HCT116 (cell line): ENCODE data around the gene OASL. TPM values are rescaled to one million over a fixed set of nuclear protein-coding genes. Genes with fewer than 3 reads are reported as not detected.

ENCODE experiments used
- ATAC-seq: fragments of 200-7000 bp; cut with Tn5 transposase; 2 replicates; pipeline ENCODE4 v1.9.1; 2020; ENCODE audit warnings: mild to moderate bottlenecking, moderate library complexity
- BruUV-seq: library from RNA; stranded (reverse); fragments of 400-500 nt; replicated peaks from 2 replicates; lab custom pipeline; 2021; lab: Mats Ljungman, UMichigan
- CTCF ChIA-PET: fragments of 300-600 bp; sonication (Branson Sonifier 250); formaldehyde crosslinking; loops from one replicate; lab custom pipeline; 2021; ENCODE audit warnings: antibody characterized with exemption; lab: Charles Lee
- POLR2A ChIA-PET: fragments of 300-600, 350-600 bp; sonication (Branson Sonifier 250); formaldehyde crosslinking; loops from one replicate; lab custom pipeline; 2021; ENCODE audit warnings: antibody characterized with exemption; lab: Charles Lee
- RAD21 ChIA-PET, 2 experiments: fragments of 300-600 bp; sonication (Branson Sonifier 250); formaldehyde crosslinking; loops; one replicate each; lab custom pipeline; 2023; ENCODE audit warnings: low total read pairs in 2 of 2; ENCODE audit not compliant: uncharacterized antibody in 2 of 2, unreplicated experiment in 2 of 2, low non-redundant PET in 1 of 2; lab: Charles Lee
- DNase-seq: peaks from one replicate; pipeline ENCODE4 v3.0.0-alpha.2; 2010; ENCODE audit warnings: low read depth, low spot score
- H2AFZ ChIP-seq: fragments of 200-600 bp; shearing (Covaris generic), sonication (generic); 2 replicates; pipeline ENCODE4 v1.6.1; 2017; ENCODE audit warnings: low read depth, mixed run types, mixed read lengths, antibody characterized with exemption, low read length; ENCODE audit not compliant: poor library complexity, severe bottlenecking
- H3K27ac ChIP-seq: 2 replicates; pipeline ENCODE4 v1.5.1; 2012; ENCODE audit warnings: low read depth, low read length
- H3K27me3 ChIP-seq: fragments of 200-600 bp; sonication (generic); 2 replicates; pipeline ENCODE4 v1.6.1; 2016; ENCODE audit warnings: mixed run types, low read length, mixed read lengths; ENCODE audit not compliant: insufficient read depth
- H3K36me3 ChIP-seq, 2 experiments: fragments of 200-500 bp in 1 of 2; fragments of 200-600 bp in 1 of 2; sonication (Bioruptor generic) in 1 of 2; sonication (generic) in 1 of 2; 2 replicates each; pipeline versions ENCODE4 v1.5.1 to v1.6.1; 2014 to 2016; ENCODE audit warnings: low read length in 2 of 2, inconsistent platforms in 1 of 2, mixed read lengths in 1 of 2, mixed run types in 1 of 2; ENCODE audit not compliant: insufficient read depth in 2 of 2, control insufficient read depth in 1 of 2
- H3K4me1 ChIP-seq, 2 experiments: fragments of 200-600 bp in 1 of 2; sonication (generic) in 1 of 2; 2 replicates each; pipeline versions ENCODE4 v1.5.1 to v1.6.1; 2012 to 2017; ENCODE audit warnings: low read length in 2 of 2, inconsistent platforms in 1 of 2, mild to moderate bottlenecking in 1 of 2, mixed read lengths in 1 of 2, mixed run types in 1 of 2, moderate library complexity in 1 of 2; ENCODE audit not compliant: insufficient read depth in 2 of 2, control insufficient read depth in 1 of 2
- H3K4me2 ChIP-seq: fragments of 200-600 bp; sonication (generic); 2 replicates; pipeline ENCODE4 v1.6.1; 2017; ENCODE audit warnings: mixed run types, low read length, mixed read lengths
- H3K4me3 ChIP-seq, 2 experiments: fragments of 200-600 bp in 1 of 2; sonication (generic) in 1 of 2; replicated peaks in 1 of 2; 2 replicates each; pipeline ENCODE4 v1.5.1; 2011 to 2016; ENCODE audit warnings: low read length in 2 of 2, control low read depth in 1 of 2, low read depth in 1 of 2, mild to moderate bottlenecking in 1 of 2, mixed read lengths in 1 of 2, mixed run types in 1 of 2
- H3K79me2 ChIP-seq: fragments of 200-600 bp; sonication (generic); 2 replicates; pipeline ENCODE4 v1.6.1; 2017; ENCODE audit warnings: mild to moderate bottlenecking, mixed run types, low read length, moderate library complexity, mixed read lengths; ENCODE audit not compliant: insufficient read depth
- H3K9ac ChIP-seq: fragments of 200-600 bp; sonication (generic); 2 replicates; pipeline ENCODE4 v1.6.1; 2016; ENCODE audit warnings: low read length, mixed read lengths
- H3K9me2 ChIP-seq: fragments of 200-600 bp; sonication (generic), shearing (Covaris generic); 2 replicates; pipeline ENCODE4 v1.6.1; 2017; ENCODE audit warnings: mixed run types, mild to moderate bottlenecking, moderate library complexity; ENCODE audit not compliant: insufficient read depth
- H3K9me3 ChIP-seq, 2 experiments: fragments of 200-500 bp in 1 of 2; fragments of 200-600 bp in 1 of 2; sonication (Bioruptor generic) in 1 of 2; sonication (generic) in 1 of 2; 2 replicates each; pipeline ENCODE4 v1.6.1; 2014 to 2017; ENCODE audit warnings: low read length in 2 of 2, mixed read lengths in 2 of 2, inconsistent platforms in 1 of 2, low read depth in 1 of 2, mild to moderate bottlenecking in 1 of 2, mixed run types in 1 of 2, moderate library complexity in 1 of 2; ENCODE audit not compliant: control insufficient read depth in 1 of 2, insufficient read depth in 1 of 2
- H4K20me1 ChIP-seq: fragments of 200-600 bp; sonication (generic), shearing (Covaris generic); 2 replicates; pipeline ENCODE4 v1.6.1; 2017; ENCODE audit warnings: mixed run types, mild to moderate bottlenecking, moderate library complexity; ENCODE audit not compliant: insufficient read depth
- CBX3 ChIP-seq: IDR thresholded peaks from 2 replicates; pipeline ENCODE4 v1.6.1; 2012; ENCODE audit warnings: low read depth
- CEBPB ChIP-seq: IDR thresholded peaks from 2 replicates; pipeline ENCODE4 v1.6.1; 2012; ENCODE audit warnings: low read depth
- EZH2 ChIP-seq: fragments of 200-600 bp; sonication (generic); IDR thresholded peaks from 2 replicates; pipeline ENCODE4 v1.6.1; 2017; ENCODE audit warnings: antibody characterized with exemption, mixed run types
- JUND ChIP-seq: IDR thresholded peaks from 2 replicates; pipeline ENCODE4 v1.6.1; 2012
- POLR2AphosphoS5 ChIP-seq: IDR thresholded peaks from 2 replicates; pipeline ENCODE4 v1.6.1; 2011; ENCODE audit warnings: mild to moderate bottlenecking, low read depth, low read length, moderate library complexity
- REST ChIP-seq: IDR thresholded peaks from 2 replicates; pipeline ENCODE4 v1.6.1; 2012; ENCODE audit warnings: low read depth
- SP1 ChIP-seq: IDR thresholded peaks from 2 replicates; pipeline ENCODE4 v1.6.1; 2012; ENCODE audit warnings: low read depth
- TCF7L2 ChIP-seq: IDR thresholded peaks from 2 replicates; pipeline ENCODE4 v1.7.0; 2011; ENCODE audit warnings: borderline replicate concordance, inconsistent platforms; ENCODE audit not compliant: insufficient read depth, insufficient read length; ENCODE audit errors: extremely low read depth
- intact Hi-C: fragments of 100-400 bp; cut with micrococcal nuclease; formaldehyde crosslinking; loops from 2 replicates; pipeline ENCODE4 v1.10.0; 2022
- total RNA-seq: library from RNA; stranded (reverse); gene quantifications from one replicate; pipeline ENCODE4 v1.2.1, GENCODE V29; 2021; ENCODE audit not compliant: unreplicated experiment

Gene OASL
- total RNA-seq, 1 experiment from 2014 or later: 4.1 TPM

- TF ChIP-seq POLR2AphosphoS5 (no peak), JUND (no peak), REST (no peak), CBX3 (no peak)
- TF ChIP-seq, all 23 proteins: peak for 0
These were observed 15.2 kb downstream of the OASL start (continued) for GRCh38 chr12:121023799-121024198.

GRCh38 chr12:121022713-121023112 lies 16.3 kb downstream of the OASL start:
- intact Hi-C loops: no loop called here
- POLR2A ChIA-PET: no interaction called here

More at GRCh38 chr12:121022713-121023112, 16.3 kb downstream of the OASL start:
- H3K9ac ChIP-seq: no peak overlapping the region
- TF ChIP-seq TCF7L2: no peak
- no peak for TF ChIP-seq CEBPB
- TF ChIP-seq EZH2: no peak
- no peak for TF ChIP-seq SP1
- RAD21 ChIA-PET: no interaction called here
- no peaks in the 10 kb centered on the region for H3K9me2 ChIP-seq
- H3K4me2 ChIP-seq: no peak overlapping the region
- H3K4me3 ChIP-seq: no peak overlapping the region
- H3K36me3 ChIP-seq: no peaks in the 10 kb centered on the region
- H3K27ac ChIP-seq: no peak overlapping the region
- no peaks in the 10 kb centered on the region for H3K27me3 ChIP-seq
- CTCF ChIA-PET: no interaction called here
- ATAC-seq (no peak), DNase-seq (no peak)
- H3K4me1 ChIP-seq: peaks cover 0 to 8% of the 10 kb centered on the region in 2 experiments; a peak in 1 of 4 replicates
- no peaks in the 10 kb centered on the region for H4K20me1 ChIP-seq
- no peaks in the 10 kb centered on the region for H3K79me2 ChIP-seq
- no peak overlapping the region for H2AFZ ChIP-seq
- H3K9me3 ChIP-seq: no peaks in the 10 kb centered on the region
- BruUV-seq: no TSS peak
